ENCODE results near the gene SLC6A17. TPM values are rescaled to one million over a fixed set of nuclear protein-coding genes. Genes with fewer than 3 reads are reported as not detected.

SLC6A17 gene
- total RNA-seq, 2 donors from 2014 or later, result 0.07 TPM; not detected in 1

DNA sequence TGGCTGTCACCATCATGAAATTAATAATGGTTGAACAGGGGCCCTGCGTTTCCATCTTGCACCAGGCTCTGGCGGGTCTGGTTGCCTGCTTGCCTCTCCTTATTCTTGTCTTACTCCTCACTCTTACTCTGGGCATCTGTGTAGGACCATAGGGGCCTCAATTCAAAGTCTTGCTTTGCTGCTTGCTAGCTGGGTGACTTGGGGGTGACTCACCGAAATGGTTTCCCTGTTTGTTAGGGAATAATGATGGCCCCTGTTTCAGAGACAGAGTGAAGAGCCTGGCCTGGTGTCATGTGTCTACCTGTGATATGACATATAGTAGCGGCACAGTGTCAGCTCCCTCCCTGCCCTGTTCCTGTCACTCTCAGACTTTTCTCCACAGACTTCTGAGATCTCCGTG lies 84.4 kb downstream of the SLC6A17 start:
- H3K27me3 Mint-ChIP-seq (ENCODE audit: insufficient read depth), result peaks cover 2% of the 10 kb centered on the region
- Histone ChIP-seq H3K4me1 (ENCODE audit: control insufficient read depth, insufficient read depth, low read length) (peaks cover 4% of the 10 kb centered on the region), H3K9ac (ENCODE audit: extremely low read depth, low read length, poor library complexity, severe bottlenecking) (no peak overlapping the region), H3K27me3 (ENCODE audit: control insufficient read depth, insufficient read depth, low read length, poor library complexity, severe bottlenecking) (no peaks in the 10 kb centered on the region), H3K4me3 (ENCODE audit: low read length) (no peak overlapping the region), H3K9me3 (ENCODE audit: control insufficient read depth, low read length) (no peaks in the 10 kb centered on the region), H3K36me3 (ENCODE audit: control insufficient read depth, insufficient read depth, low read length) (no peaks in the 10 kb centered on the region), H3K27ac (ENCODE audit: low read depth, low read length) (no peak overlapping the region)
- no peaks in the 10 kb centered on the region for H3K9me3 Mint-ChIP-seq
- TF ChIP-seq, protein P1, sequence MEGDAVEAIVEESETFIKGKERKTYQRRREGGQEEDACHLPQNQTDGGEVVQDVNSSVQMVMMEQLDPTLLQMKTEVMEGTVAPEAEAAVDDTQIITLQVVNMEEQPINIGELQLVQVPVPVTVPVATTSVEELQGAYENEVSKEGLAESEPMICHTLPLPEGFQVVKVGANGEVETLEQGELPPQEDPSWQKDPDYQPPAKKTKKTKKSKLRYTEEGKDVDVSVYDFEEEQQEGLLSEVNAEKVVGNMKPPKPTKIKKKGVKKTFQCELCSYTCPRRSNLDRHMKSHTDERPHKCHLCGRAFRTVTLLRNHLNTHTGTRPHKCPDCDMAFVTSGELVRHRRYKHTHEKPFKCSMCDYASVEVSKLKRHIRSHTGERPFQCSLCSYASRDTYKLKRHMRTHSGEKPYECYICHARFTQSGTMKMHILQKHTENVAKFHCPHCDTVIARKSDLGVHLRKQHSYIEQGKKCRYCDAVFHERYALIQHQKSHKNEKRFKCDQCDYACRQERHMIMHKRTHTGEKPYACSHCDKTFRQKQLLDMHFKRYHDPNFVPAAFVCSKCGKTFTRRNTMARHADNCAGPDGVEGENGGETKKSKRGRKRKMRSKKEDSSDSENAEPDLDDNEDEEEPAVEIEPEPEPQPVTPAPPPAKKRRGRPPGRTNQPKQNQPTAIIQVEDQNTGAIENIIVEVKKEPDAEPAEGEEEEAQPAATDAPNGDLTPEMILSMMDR (conservative IDR thresholded peaks at IDR 0.05), result no peak
- H3K36me3 Mint-ChIP-seq (ENCODE audit: low read depth), result no peaks in the 10 kb centered on the region
- no peak overlapping the region for H3K4me3 Mint-ChIP-seq
- H3K4me1 Mint-ChIP-seq, result no peaks in the 10 kb centered on the region
- no peak overlapping the region for H3K27ac Mint-ChIP-seq
- 94 to 100% methylated on average over 1 to 5 of the region's 5 CpGs for WGBS, 2 experiments (ENCODE audit: insufficient coverage in 1 of 2, insufficient read length in 1 of 2)
- no peak for DNase-seq

DNA sequence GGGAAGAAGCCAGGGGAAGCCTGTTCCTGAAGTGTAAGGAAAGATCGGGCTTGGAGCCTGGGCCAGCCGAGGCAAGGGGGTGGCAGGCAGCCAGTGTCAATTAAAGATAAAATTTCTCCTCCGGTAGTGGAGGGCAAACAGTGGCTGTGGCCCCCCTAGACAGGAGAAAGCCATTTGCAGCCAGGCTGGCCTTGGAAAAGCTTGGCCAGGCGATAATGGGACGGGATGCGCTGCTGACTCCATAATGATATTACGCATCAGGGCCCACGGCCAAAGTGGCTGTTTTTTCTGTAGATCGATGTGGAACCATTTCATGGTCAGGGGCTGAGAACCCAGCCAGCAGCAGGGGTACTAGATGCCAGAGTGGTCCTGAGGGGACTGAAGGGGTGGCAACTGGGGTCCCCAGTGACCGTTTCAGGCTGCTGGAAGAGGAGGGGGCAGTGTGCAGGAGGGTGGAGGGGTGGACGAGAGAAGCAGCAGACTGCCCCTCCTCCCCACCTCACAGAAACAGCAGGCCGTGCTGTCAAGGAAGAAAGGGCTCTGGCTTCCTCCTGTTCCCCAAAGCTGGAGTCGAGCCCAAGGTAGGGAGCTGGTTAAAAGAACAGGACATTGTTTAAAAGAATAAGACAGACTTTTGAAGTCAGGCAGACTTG lies 85.0 kb downstream of the SLC6A17 start:
- H3K4me1 Mint-ChIP-seq, result no peaks in the 10 kb centered on the region
- no peaks in the 10 kb centered on the region for H3K9me3 Mint-ChIP-seq
- Histone ChIP-seq H3K27me3 (ENCODE audit: control insufficient read depth, insufficient read depth, low read length, poor library complexity, severe bottlenecking) (no peaks in the 10 kb centered on the region), H3K9me3 (ENCODE audit: control insufficient read depth, low read length) (no peaks in the 10 kb centered on the region), H3K4me1 (ENCODE audit: control insufficient read depth, insufficient read depth, low read length) (peaks cover 4% of the 10 kb centered on the region), H3K36me3 (ENCODE audit: control insufficient read depth, insufficient read depth, low read length) (no peaks in the 10 kb centered on the region), H3K9ac (ENCODE audit: extremely low read depth, low read length, poor library complexity, severe bottlenecking) (no peak overlapping the region), H3K27ac (ENCODE audit: low read depth, low read length) (no peak overlapping the region), H3K4me3 (ENCODE audit: low read length) (no peak overlapping the region)
- H3K36me3 Mint-ChIP-seq (ENCODE audit: low read depth), result no peaks in the 10 kb centered on the region
- TF ChIP-seq, protein P1 (conservative IDR thresholded peaks at IDR 0.05), result no peak
- H3K4me3 Mint-ChIP-seq, result no peak overlapping the region
- H3K27ac Mint-ChIP-seq, result no peak overlapping the region
- WGBS, 2 experiments (ENCODE audit: insufficient coverage in 1 of 2, insufficient read length in 1 of 2), result 71 to 92% methylated on average over 3 to 12 of the region's 13 CpGs
- DNase-seq, result no peak
- H3K27me3 Mint-ChIP-seq (ENCODE audit: insufficient read depth), result peaks cover 2% of the 10 kb centered on the region

DNA sequence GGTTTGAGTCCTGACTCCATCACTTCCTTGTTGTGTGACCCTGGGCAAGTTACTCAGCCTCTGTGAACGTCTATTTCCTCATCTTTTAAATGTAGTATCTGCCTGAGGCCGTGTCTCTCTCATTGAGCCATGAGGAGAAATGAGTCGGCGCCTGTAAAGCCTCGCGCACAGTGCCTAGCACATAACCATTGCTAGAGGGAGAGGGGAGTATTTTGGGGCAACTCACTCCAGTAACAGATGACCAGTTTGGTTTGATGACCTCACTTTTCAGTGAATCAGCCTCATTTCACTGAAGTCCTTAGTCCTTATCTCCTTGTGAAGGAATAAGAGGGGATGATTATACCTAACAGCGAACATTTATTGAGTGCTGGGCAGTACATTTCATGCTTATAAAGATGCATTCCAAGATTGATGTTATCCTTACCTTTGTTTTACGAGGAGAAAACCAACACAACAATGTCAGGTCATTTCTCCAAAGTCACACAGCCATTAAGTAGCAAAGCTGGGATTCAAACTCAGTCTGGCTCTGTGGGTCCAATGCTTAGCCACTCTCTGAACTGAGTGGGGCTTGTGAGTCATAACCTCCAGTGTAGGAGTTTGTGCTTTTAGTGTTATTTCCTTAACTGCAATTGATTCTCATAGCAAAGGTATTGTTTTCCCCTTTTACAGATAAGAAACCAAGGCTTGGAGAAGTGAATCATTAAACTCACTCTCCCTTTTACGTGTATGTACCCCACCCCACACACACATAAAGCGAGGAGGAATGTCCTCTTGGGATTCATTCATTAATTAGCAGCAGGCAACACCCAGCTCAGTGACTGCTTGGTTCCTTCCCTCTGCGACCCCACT lies 85.8 kb downstream of the SLC6A17 start:
- WGBS, 2 experiments (ENCODE audit: insufficient coverage in 1 of 2, insufficient read length in 1 of 2), result 85 to 89% methylated on average over 8 to 11 of the region's 11 CpGs
- no peaks in the 10 kb centered on the region for H3K4me1 Mint-ChIP-seq
- Histone ChIP-seq H3K4me1 (ENCODE audit: control insufficient read depth, insufficient read depth, low read length) (peaks cover 4% of the 10 kb centered on the region), H3K9ac (ENCODE audit: extremely low read depth, low read length, poor library complexity, severe bottlenecking) (no peak overlapping the region), H3K27me3 (ENCODE audit: control insufficient read depth, insufficient read depth, low read length, poor library complexity, severe bottlenecking) (no peaks in the 10 kb centered on the region), H3K36me3 (ENCODE audit: control insufficient read depth, insufficient read depth, low read length) (no peaks in the 10 kb centered on the region), H3K4me3 (ENCODE audit: low read length) (no peak overlapping the region), H3K27ac (ENCODE audit: low read depth, low read length) (no peak overlapping the region), H3K9me3 (ENCODE audit: control insufficient read depth, low read length) (no peaks in the 10 kb centered on the region)
- DNase-seq, result no peak
- H3K9me3 Mint-ChIP-seq, result no peaks in the 10 kb centered on the region
- H3K36me3 Mint-ChIP-seq (ENCODE audit: low read depth), result no peaks in the 10 kb centered on the region
- no peak overlapping the region for H3K27ac Mint-ChIP-seq
- TF ChIP-seq, protein P1 (conservative IDR thresholded peaks at IDR 0.05), result no peak
- H3K4me3 Mint-ChIP-seq, result no peak overlapping the region
- peaks cover 2% of the 10 kb centered on the region for H3K27me3 Mint-ChIP-seq (ENCODE audit: insufficient read depth)

Measured in endodermal cell (in vitro differentiated cells).